Muscle of leg (tissue), 11 donors: ENCODE data around the gene PAK6. TPM values are rescaled to one million over a fixed set of nuclear protein-coding genes. Genes with fewer than 3 reads are reported as not detected.

Experiments
- DNase-seq: peaks from one replicate; pipeline ENCODE4 v3.0.0; 2013
- H3K27ac ChIP-seq: one replicate; pipeline ENCODE4 v1.5.1; 2013; ENCODE audit warnings: mild to moderate bottlenecking, low read length, control low read depth
- H3K27me3 ChIP-seq: one replicate; pipeline ENCODE4 v1.6.1; 2013; ENCODE audit warnings: low read length; ENCODE audit not compliant: control insufficient read depth, insufficient read depth
- H3K36me3 ChIP-seq: one replicate; pipeline ENCODE4 v1.6.1; 2013; ENCODE audit warnings: low read length; ENCODE audit not compliant: control insufficient read depth, insufficient read depth
- H3K4me1 ChIP-seq: one replicate; pipeline ENCODE4 v1.6.1; 2013; ENCODE audit warnings: low read length; ENCODE audit not compliant: control insufficient read depth, insufficient read depth
- H3K4me3 ChIP-seq: one replicate; pipeline ENCODE4 v1.5.1; 2013; ENCODE audit warnings: low read length, control low read depth
- H3K9me3 ChIP-seq: replicated peaks from 2 replicates; pipeline ENCODE4 v1.6.1; 2013; ENCODE audit warnings: low read depth, low read length; ENCODE audit not compliant: control insufficient read depth
- WGBS: methylation state at CpG from one replicate; pipeline ENCODE4 v1.1.5; 2013; ENCODE audit warnings: missing lambda C conversion rate; ENCODE audit not compliant: insufficient coverage; 5-methylcytosine and 5-hydroxymethylcytosine counted together
- polyA plus RNA-seq, 8 donors: library from polyadenylated mRNA; unstranded; fragments of 120-200 nt; gene quantifications; one replicate each; pipeline versions ENCODE4 v1.2.1 to v1.2.3, GENCODE V29; 2013; ENCODE audit warnings: inconsistent platforms in 1 of 8, low replicate concordance in 1 of 8; ENCODE audit not compliant: insufficient read length in 8 of 8, insufficient read depth in 1 of 8
- total RNA-seq: library from RNA; stranded (reverse); fragments of 120-200 nt; gene quantifications from one replicate; pipeline ENCODE4 v1.2.4, GENCODE V29; 2013

PAK6 gene
- total and polyA plus RNA-seq, 9 donors: 0.29 to 1.6 (median 0.53) TPM

DNA sequence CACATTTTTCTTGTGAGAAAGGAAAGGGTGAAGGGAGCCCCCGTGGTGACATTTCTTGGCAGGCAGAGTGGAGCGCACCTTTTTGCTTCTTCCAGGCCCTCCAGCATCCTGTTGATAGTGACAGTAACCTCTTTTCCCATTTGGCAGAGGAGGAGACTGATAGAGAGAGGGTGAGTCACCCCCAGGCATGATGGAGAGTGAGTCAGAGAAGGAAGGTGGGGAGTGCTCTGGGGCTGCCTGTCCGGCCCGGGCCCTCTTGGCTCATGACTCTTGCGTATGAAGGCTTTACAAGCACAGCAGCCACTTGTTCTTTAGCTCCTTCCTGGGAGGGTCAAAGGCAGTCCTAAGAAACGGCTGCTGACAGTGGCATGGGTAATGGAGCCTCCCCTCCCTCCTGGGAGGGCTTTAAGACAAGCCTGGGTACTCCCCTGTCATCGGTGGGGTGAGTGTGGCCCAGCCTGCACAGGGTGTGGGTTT lies 28.0 kb downstream of the PAK6 start:
- no peak for DNase-seq
- Histone ChIP-seq H3K27ac (no peak overlapping the region), H3K36me3 (no peaks in the 10 kb centered on the region), H3K4me1 (no peaks in the 10 kb centered on the region), H3K9me3 (no peaks in the 10 kb centered on the region), H3K4me3 (no peak overlapping the region), H3K27me3 (peaks cover 8% of the 10 kb centered on the region)
- WGBS: 17% methylated on average over 1 of the region's 7 CpGs

DNA sequence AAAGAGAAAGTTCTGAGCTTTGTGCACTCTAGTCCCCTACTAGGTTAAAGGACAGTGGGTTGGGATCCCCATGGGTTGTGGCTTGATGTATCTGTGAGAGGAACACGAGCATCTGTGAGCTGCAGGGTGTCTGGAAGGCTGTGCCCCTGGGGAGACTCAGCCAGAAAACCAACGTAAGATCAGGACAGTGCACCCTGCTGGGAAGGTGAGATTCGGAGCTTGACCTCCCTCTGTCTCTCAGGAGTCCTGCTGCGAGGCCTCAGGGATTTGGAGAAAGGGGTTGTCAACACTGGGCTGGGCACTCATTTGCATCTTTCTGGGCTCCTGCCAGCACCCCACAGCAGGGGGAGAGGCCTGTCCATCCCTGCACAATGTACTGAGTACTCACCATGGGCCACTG lies 28.8 kb downstream of the PAK6 start:
- no peak for DNase-seq
- H3K36me3 ChIP-seq: no peaks in the 10 kb centered on the region
- H3K27ac ChIP-seq: no peak overlapping the region
- 64% methylated on average over 4 of the region's 4 CpGs for WGBS
- H3K4me3 ChIP-seq: no peak overlapping the region
- no peaks in the 10 kb centered on the region for H3K9me3 ChIP-seq
- H3K4me1 ChIP-seq: no peaks in the 10 kb centered on the region
- H3K27me3 ChIP-seq: peaks cover 5% of the 10 kb centered on the region

- 33% methylated on average over 1 of the region's 4 CpGs for WGBS
- Histone ChIP-seq H3K27ac (no peak overlapping the region), H3K4me1 (no peaks in the 10 kb centered on the region), H3K36me3 (no peaks in the 10 kb centered on the region), H3K4me3 (no peak overlapping the region), H3K27me3 (peaks cover 7% of the 10 kb centered on the region), H3K9me3 (no peaks in the 10 kb centered on the region)
- DNase-seq: no peak
Measured at GRCh38 chr15:40269604-40270003, 30.7 kb downstream of the PAK6 start.

GRCh38 chr15:40270246-40270995 lies 31.6 kb downstream of the PAK6 start:
- WGBS: 77% methylated on average over 10 of the region's 11 CpGs

GRCh38 chr15:40271685-40272484 lies 33.0 kb downstream of the PAK6 start:
- H3K4me3 ChIP-seq: no peak overlapping the region
- H3K4me1 ChIP-seq: peaks cover 3% of the 10 kb centered on the region
- no peak for DNase-seq
- no peak overlapping the region for H3K27ac ChIP-seq
- WGBS: 81% methylated on average over 24 of the region's 25 CpGs
- H3K9me3 ChIP-seq: no peaks in the 10 kb centered on the region
- H3K36me3 ChIP-seq: no peaks in the 10 kb centered on the region
- H3K27me3 ChIP-seq: peaks cover 14% of the 10 kb centered on the region

More at GRCh38 chr15:40270246-40270995, 31.6 kb downstream of the PAK6 start:
- Histone ChIP-seq H3K27ac (no peak overlapping the region), H3K4me1 (peaks cover 3% of the 10 kb centered on the region), H3K36me3 (no peaks in the 10 kb centered on the region), H3K27me3 (peaks cover 7% of the 10 kb centered on the region), H3K4me3 (no peak overlapping the region), H3K9me3 (no peaks in the 10 kb centered on the region)
- DNase-seq: no peak

DNA sequence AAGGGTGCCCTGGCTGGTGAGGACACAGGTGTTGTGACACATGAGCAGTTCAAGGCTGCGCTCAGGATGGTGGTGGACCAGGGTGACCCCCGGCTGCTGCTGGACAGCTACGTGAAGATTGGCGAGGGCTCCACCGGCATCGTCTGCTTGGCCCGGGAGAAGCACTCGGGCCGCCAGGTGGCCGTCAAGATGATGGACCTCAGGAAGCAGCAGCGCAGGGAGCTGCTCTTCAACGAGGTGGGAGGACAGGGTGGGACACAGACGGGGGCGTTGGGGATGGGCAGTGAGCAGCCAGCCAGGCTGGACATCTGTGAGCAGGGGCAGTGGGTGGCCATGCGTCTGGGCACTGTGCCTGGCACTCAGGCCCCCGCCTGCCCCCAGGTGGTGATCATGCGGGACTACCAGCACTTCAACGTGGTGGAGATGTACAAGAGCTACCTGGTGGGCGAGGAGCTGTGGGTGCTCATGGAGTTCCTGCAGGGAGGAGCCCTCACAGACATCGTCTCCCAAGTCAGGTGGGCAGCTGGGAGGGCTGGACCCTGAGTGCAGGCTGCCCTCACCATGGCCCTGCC lies 33.7 kb downstream of the PAK6 start:
- Histone ChIP-seq H3K4me1 (peaks cover 6% of the 10 kb centered on the region), H3K4me3 (no peak overlapping the region), H3K9me3 (no peaks in the 10 kb centered on the region), H3K36me3 (no peaks in the 10 kb centered on the region), H3K27me3 (peaks cover 21% of the 10 kb centered on the region), H3K27ac (no peak overlapping the region)
- DNase-seq: no peak
- 77% methylated on average over 19 of the region's 20 CpGs for WGBS

DNA sequence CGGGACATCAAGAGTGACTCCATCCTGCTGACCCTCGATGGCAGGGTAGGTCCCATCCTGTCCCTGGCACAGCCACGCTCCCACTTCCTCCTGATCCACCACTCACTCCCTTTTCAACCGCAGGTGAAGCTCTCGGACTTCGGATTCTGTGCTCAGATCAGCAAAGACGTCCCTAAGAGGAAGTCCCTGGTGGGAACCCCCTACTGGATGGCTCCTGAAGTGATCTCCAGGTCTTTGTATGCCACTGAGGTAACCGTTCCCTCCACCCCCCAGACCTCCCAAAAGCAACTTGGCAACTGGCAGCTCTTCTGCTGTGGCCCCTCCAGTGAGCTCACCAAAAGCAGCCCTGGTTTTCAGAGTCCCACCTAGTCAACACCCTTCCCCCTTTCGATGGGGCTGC lies 34.6 kb downstream of the PAK6 start:
- no peak overlapping the region for H3K4me3 ChIP-seq

GRCh38 chr15:40274350-40275274 lies 35.7 kb downstream of the PAK6 start:
- H3K27ac ChIP-seq: no peak overlapping the region
- H3K27me3 ChIP-seq: peaks cover 39% of the 10 kb centered on the region
- no peaks in the 10 kb centered on the region for H3K9me3 ChIP-seq
- WGBS: 51% methylated on average over 14 of the region's 26 CpGs
- DNase-seq: peak; percentile 81
- H3K4me1 ChIP-seq: peaks cover 14% of the 10 kb centered on the region
- H3K4me3 ChIP-seq: no peak overlapping the region
- H3K36me3 ChIP-seq: no peaks in the 10 kb centered on the region

More for the DNA sequence above, 34.6 kb downstream of the PAK6 start:
- Histone ChIP-seq H3K27me3 (peaks cover 27% of the 10 kb centered on the region), H3K9me3 (no peaks in the 10 kb centered on the region), H3K27ac (no peak overlapping the region), H3K4me1 (peaks cover 11% of the 10 kb centered on the region), H3K36me3 (no peaks in the 10 kb centered on the region)
- no peak for DNase-seq
- 79% methylated on average over 9 of the region's 9 CpGs for WGBS

DNA sequence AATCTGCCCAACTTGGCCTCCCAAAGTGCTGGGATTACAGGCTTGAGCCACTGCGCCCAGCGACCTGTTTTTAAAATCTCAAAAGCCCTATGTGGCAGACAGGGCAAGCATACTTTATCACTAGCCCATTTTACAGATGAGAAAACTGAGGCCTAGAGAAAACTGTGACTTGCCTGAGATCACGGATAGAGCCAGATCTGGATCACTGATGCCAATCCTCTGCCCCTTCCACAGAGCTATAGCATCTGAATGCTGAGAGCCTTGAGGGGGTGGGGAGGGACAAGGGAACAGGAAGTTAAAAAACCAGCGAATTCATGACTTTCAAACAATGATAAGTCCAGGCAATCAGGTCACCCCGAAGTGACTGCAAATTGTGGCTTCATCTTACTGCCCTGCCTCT lies 36.7 kb downstream of the PAK6 start:
- Histone ChIP-seq H3K4me1 (peaks cover 18% of the 10 kb centered on the region), H3K27me3 (peaks cover 46% of the 10 kb centered on the region), H3K9me3 (no peaks in the 10 kb centered on the region), H3K36me3 (no peaks in the 10 kb centered on the region), H3K27ac (no peak overlapping the region), H3K4me3 (no peak overlapping the region)
- 87% methylated on average over 3 of the region's 5 CpGs for WGBS
- no peak for DNase-seq
